Nephron progenitor cell (in vitro differentiated cells): ENCODE data around the gene RILP.
"Not testable (repeated sequence)": the region's sequence is repeated elsewhere in the genome, so short reads cannot be mapped to it uniquely, and the experiment has no call there.

Experiments used
- DNase-seq: peaks from one replicate; pipeline ENCODE4 v3.0.0; 2021
- H3K27ac Mint-ChIP-seq: 2 replicates; pipeline ENCODE4 v1.8.0; 2021; ENCODE audit warnings: mild to moderate bottlenecking, moderate library complexity, mixed read lengths
- H3K27me3 Mint-ChIP-seq: 2 replicates; pipeline ENCODE4 v1.8.0; 2021; ENCODE audit warnings: mild to moderate bottlenecking, low read depth, mixed read lengths; ENCODE audit not compliant: poor library complexity
- H3K36me3 Mint-ChIP-seq: 2 replicates; pipeline ENCODE4 v1.8.0; 2021; ENCODE audit warnings: low read depth, mixed read lengths
- H3K4me1 Mint-ChIP-seq: 2 replicates; pipeline ENCODE4 v1.8.0; 2021; ENCODE audit warnings: mixed read lengths
- H3K4me3 Mint-ChIP-seq: 2 replicates; pipeline ENCODE4 v1.8.0; 2021; ENCODE audit warnings: mild to moderate bottlenecking, moderate library complexity, mixed read lengths
- H3K9me3 Mint-ChIP-seq: 2 replicates; pipeline ENCODE4 v1.8.0; 2021; ENCODE audit warnings: mild to moderate bottlenecking, moderate library complexity, mixed read lengths
- TF ChIP-seq, protein P1 (sequence below): fragments of 200-600 bp; sonication (generic); IDR thresholded peaks from 2 replicates; pipeline ENCODE4 v1.5.0; 2021; ENCODE audit warnings: antibody characterized with exemption

The RILP gene

GRCh38 chr17:1686086-1686485 lies 36.4 kb upstream of the RILP start:
- Mint-ChIP-seq H3K9me3 (peaks cover 26% of the 10 kb centered on the region), H3K36me3 (peaks cover 38% of the 10 kb centered on the region), H3K4me3 (peak overlapping the region; percentile 10), H3K4me1 (peaks cover 34% of the 10 kb centered on the region), H3K27ac (peak overlapping the region; percentile 49), H3K27me3 (peaks cover 17% of the 10 kb centered on the region)
- no peak for DNase-seq
- TF ChIP-seq, protein P1, sequence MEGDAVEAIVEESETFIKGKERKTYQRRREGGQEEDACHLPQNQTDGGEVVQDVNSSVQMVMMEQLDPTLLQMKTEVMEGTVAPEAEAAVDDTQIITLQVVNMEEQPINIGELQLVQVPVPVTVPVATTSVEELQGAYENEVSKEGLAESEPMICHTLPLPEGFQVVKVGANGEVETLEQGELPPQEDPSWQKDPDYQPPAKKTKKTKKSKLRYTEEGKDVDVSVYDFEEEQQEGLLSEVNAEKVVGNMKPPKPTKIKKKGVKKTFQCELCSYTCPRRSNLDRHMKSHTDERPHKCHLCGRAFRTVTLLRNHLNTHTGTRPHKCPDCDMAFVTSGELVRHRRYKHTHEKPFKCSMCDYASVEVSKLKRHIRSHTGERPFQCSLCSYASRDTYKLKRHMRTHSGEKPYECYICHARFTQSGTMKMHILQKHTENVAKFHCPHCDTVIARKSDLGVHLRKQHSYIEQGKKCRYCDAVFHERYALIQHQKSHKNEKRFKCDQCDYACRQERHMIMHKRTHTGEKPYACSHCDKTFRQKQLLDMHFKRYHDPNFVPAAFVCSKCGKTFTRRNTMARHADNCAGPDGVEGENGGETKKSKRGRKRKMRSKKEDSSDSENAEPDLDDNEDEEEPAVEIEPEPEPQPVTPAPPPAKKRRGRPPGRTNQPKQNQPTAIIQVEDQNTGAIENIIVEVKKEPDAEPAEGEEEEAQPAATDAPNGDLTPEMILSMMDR: no peak

DNA sequence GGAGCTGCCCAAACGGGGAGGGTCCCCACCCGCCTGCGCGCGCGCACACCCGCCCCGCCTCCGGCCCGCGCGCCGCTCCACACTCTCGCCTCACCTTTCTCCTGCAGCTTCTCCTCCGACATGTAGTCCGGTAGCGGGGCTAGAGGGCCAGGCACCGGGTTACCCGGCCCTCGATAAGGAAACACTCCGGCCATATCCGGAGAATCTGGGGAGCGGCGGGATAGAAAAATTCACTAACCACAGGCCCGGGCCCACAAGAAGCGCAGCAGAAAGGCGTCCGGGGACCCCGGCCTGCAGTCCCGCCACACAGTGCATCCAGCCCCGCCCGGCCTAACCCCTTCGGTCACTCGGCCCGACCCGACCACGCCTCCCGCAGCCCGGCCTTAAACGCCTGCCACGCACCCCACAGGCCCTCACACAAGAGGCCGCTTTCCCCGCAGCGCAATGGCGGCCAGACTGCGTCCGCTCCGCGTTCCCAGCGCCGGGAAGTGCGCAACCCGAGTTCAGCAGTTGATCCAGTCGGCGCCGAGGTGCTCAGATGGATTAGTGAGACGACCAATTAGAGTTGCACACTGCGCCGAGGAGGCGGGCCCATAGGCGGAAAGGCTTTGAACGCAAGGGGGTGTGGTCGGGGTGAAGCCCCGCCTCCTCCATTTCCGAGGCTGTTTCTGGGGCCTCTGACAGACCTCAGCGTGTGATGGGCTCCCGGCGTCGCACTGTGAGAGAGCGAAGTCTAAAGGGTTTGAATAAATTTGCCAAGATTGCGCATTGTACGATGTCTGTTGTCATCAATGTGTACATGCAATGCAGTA lies 34.9 kb upstream of the RILP start, which contains the start of gene PRPF8:
Gene PRPF8 (minus strand): TSS at position 490 of the 812 bp plus-strand sequence. CDS start 296 bp downstream, at position 194.
- Mint-ChIP-seq H3K36me3 (peaks cover 48% of the 10 kb centered on the region), H3K4me3 (peak within 1 kb of the TSS; percentile 98), H3K4me1 (peaks cover 34% of the 10 kb centered on the region), H3K9me3 (peaks cover 19% of the 10 kb centered on the region), H3K27ac (peak within 1 kb of the TSS; percentile 100), H3K27me3 (peaks cover 12% of the 10 kb centered on the region)
- TF ChIP-seq, protein P1: no peak
- peak; percentile 98 for DNase-seq

DNA sequence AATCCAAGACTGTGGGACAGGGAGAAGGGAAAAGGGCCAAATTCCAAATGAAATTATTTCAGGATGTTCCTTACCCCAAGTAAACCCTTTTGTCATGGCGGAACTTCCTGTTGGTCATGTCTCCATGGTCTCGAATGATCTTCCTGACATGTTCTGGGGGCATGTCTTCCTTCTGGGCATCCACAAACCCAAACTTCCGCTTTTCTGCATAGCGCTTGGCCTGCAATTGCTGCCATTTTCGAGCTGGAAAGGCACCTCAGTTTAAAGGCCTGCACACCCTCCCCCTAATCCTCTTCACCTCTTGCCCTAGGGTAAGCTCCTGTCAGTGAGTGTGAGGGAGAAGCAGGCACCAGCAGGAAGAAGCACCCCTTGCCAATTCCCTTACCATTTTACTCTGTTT lies 33.8 kb upstream of the RILP start:
- Mint-ChIP-seq H3K9me3 (peaks cover 15% of the 10 kb centered on the region), H3K4me3 (peak overlapping the region; percentile 98), H3K27me3 (peaks cover 12% of the 10 kb centered on the region), H3K36me3 (peaks cover 59% of the 10 kb centered on the region), H3K4me1 (peaks cover 34% of the 10 kb centered on the region), H3K27ac (peak overlapping the region; percentile 100)
- TF ChIP-seq, protein P1: no peak
- no peak for DNase-seq

- Mint-ChIP-seq H3K27me3 (no peaks in the 10 kb centered on the region), H3K9me3 (no peaks in the 10 kb centered on the region), H3K4me3 (no peak overlapping the region), H3K36me3 (peaks cover 91% of the 10 kb centered on the region), H3K27ac (peak overlapping the region; percentile 51), H3K4me1 (no peaks in the 10 kb centered on the region)
- DNase-seq: no peak
- TF ChIP-seq, protein P1: no peak
Measured at GRCh38 chr17:1676401-1676800, 26.7 kb upstream of the RILP start.

DNA sequence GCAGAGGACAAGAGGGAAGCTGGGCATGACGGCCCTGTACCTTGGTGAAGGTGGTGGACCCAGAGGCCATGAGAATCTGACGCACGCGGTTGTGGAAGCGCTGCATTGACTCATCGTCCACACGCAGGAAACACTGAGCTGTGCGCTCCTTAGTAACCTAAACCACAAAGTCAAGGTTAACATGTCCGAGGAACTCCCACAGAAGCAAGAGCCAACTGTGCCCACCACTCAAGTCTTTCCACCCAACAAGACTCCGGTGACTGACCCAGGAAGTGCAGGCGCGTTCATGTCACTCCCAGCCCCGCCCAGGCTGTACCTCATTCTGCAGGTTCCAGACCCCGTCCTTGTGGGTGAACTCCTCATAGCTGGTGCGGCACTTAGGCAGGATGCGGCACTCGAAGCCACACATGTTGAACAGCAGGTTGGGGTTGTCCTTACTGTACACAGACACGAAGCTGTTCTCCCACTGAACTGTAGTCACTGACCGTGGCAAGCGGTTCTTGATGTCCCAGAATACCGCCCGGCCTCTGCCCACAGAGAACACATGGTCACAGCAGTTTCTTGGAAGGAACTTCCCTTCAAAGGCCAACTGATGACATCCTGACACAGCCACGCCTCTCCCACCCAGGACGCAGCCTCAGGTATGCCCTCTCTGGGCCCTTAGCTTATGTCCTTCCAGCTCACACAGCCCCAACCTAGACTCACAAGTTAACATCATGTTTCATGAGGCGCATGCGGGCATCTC lies 23.5 kb upstream of the RILP start:
- H3K9me3 Mint-ChIP-seq: no peaks in the 10 kb centered on the region
- no peak for DNase-seq
- H3K27me3 Mint-ChIP-seq: peaks cover 4% of the 10 kb centered on the region
- H3K4me1 Mint-ChIP-seq: no peaks in the 10 kb centered on the region
- peaks cover 91% of the 10 kb centered on the region for H3K36me3 Mint-ChIP-seq
- TF ChIP-seq, protein P1: no peak
- H3K27ac Mint-ChIP-seq: no peak overlapping the region
- no peak overlapping the region for H3K4me3 Mint-ChIP-seq

GRCh38 chr17:1663934-1664333 lies 14.3 kb upstream of the RILP start:
- H3K27me3 Mint-ChIP-seq, H3K4me1 Mint-ChIP-seq, H3K9me3 Mint-ChIP-seq, H3K4me3 Mint-ChIP-seq, DNase-seq, H3K27ac Mint-ChIP-seq: not testable (repeated sequence)
- peaks cover 92% of the 10 kb centered on the region for H3K36me3 Mint-ChIP-seq
